RPMI8226 (cell line): ENCODE results near the gene YWHAG.
"Not testable (repeated sequence)": the region's sequence is repeated elsewhere in the genome, so short reads cannot be mapped to it uniquely, and the experiment has no call there.

ENCODE experiments used
- DNase-seq: peaks from one replicate; pipeline ENCODE4 v3.0.0-alpha.2; 2015

The YWHAG gene

DNA sequence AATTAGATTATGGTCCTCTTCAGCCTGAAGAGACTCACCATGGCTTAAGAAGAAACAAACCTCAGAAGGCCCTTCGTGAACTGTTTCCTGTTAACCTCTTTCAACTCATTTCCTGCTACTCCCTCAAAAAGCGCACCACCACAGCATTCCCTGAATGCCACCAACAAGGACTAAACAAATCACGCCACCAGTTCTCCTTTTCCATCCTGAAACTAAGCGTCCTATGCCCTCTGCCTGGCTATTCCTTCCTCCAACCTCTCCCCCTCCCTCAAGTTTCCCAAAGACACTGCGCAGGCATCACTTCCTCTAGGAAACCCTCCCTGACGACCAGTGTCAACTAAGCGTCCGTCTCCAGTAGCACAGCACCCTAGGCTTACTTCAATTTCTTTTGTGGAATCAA lies 12.0 kb downstream of the YWHAG start:
- DNase-seq: no peak

DNA sequence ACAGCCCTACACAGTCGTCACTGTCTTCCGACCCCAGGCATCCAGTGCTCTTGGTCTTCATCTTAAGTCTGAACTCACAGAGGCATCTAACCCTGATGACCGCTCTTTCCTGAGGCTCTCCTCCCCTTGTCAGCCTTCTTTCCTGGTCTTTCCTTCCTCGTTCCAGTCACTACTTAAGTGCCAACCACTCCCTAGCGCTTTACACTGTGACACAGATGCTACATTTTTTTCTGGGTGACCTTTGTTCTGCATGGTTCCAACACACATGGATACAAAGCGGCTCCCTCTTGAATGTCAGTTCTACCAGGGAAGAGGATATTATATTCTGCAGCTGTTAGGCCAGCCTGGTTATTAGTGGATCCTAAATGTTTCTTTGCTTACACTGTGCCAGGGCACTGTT lies 12.7 kb downstream of the YWHAG start:
- DNase-seq: no peak

DNA sequence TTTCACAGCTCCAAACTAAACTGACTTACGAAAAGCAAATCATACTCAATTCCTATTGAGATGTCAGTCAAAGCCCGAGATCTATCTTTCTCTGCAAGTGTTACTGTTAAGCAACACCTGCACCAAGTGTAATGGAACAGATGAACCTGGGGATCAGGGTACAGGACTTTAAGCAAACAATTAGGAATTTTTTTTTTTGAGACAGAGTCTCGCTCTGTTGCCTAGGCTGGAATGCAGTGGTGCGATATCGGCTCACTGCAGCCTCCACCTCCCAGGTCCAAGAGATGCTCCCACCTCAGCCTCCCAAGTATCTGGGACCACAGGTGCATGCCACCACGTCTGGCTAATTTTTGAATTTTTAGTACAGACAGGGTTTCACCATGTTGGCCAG lies 14.9 kb downstream of the YWHAG start:
- DNase-seq: no peak

- no peak for DNase-seq
Measured at GRCh38 chr7:76343294-76343930, 15.4 kb downstream of the YWHAG start.

GRCh38 chr7:76342222-76342621 lies 16.6 kb downstream of the YWHAG start:
- DNase-seq: no peak

GRCh38 chr7:76340617-76341131 lies 18.1 kb downstream of the YWHAG start:
- no peak for DNase-seq

- DNase-seq: no peak
Measured at GRCh38 chr7:76338298-76339084, 20.3 kb downstream of the YWHAG start.

DNA sequence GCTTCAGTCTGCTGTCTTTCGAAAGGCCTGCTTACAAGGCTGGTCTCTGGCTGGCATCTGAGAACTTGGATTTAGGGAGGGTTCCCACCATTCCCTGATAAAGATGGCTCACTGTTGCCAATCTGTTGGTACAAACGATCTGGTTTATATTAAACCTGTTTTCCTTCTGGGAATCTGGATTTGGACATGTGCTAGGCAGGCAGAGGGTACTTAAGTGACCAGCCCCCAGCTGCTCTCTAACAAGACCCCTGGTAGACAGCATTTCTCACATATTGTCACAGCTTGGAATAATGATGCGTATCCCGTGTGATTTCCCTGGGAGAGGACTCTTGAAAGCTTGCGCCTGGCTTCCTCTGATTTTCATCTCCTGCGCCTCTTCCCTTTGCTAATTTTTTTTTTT lies 21.6 kb downstream of the YWHAG start:
- no peak for DNase-seq

- no peak for DNase-seq
Measured at GRCh38 chr7:76336094-76336493, 22.7 kb downstream of the YWHAG start.

DNA sequence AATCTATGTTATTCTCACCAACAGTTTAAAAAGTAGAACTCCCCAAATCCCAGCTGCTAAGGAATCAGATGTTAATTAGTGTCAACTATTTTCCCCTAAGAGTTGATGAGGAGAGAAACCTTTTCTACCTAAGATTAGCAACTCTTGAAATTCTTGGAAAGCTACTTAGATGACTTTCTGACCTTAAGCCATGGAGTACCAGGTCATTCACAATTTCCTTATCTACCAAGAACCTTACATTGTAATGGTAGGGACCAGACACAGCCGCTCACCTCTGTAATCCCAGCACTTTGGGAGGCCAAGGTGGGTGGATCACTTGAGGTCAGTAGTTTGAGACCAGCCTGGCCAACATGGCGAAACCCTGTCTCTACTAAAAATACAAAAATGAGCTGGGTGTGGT lies 23.4 kb downstream of the YWHAG start:
- DNase-seq: not testable (repeated sequence)

DNA sequence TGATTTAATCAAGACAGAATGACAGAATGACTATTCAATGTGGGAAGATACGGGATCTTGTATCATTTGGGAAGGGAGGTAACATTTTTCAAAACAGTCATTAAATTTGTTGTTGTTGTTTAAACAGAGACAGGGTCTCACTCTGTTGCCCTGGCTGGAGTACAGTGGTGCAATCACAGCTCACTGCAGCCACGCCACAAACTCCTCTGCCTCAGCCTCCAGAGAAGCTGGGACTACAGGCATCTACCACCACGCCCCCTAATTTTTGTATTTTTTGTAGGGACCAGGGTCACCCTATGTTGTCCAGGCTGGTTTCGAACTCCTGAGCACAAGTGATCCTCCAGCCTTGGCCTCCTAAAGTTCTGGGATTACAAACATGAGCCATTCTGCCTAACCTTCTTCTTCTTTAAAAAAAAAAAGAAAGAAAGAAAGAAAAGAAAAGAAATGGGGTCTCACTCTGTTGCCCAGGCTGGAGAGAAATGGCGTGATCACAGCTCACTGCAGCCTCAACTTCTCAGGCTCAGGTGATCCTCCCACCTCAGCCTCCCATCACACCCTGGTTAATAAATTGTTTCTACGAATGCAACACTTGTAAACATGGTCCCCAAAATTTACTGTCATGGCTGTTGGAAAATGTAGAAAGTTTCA lies 24.3 kb downstream of the YWHAG start:
- DNase-seq: no peak

DNA sequence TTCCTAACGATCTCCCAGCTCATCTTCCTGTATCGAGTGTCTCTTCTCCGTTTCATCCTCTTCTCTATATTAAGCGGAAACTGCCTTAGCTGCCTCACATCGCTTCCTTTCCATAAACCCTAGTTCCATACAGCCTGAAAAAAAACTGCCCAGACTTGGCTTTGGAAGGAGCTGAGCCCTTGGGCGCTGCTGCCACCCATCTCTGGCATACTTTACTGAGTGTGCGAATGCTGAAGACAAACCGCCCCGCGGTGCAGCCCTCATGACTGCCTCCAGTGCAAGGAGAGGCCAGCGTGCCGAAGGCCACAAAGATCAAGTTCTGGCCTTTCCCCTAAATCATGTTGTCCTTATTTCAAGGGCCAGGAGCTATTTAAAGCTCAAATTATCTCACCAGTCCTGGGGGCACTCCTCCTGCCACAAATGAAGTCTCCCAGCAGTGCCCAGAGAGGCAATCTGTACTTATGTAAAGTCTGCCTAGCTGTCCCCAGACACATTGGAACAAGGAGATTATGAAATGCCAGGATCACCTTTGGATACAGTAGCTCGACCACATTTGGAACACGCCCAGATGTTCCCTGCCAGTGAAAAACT lies 25.2 kb downstream of the YWHAG start:
- DNase-seq: no peak

GRCh38 chr7:76332078-76332477 lies 26.7 kb downstream of the YWHAG start:
- DNase-seq: no peak

GRCh38 chr7:76330673-76331072 lies 28.1 kb downstream of the YWHAG start:
- DNase-seq: no peak

GRCh38 chr7:76330261-76330660 lies 28.5 kb downstream of the YWHAG start:
- DNase-seq: no peak

- no peak for DNase-seq
Measured at GRCh38 chr7:76329479-76329878, 29.3 kb downstream of the YWHAG start.

DNA sequence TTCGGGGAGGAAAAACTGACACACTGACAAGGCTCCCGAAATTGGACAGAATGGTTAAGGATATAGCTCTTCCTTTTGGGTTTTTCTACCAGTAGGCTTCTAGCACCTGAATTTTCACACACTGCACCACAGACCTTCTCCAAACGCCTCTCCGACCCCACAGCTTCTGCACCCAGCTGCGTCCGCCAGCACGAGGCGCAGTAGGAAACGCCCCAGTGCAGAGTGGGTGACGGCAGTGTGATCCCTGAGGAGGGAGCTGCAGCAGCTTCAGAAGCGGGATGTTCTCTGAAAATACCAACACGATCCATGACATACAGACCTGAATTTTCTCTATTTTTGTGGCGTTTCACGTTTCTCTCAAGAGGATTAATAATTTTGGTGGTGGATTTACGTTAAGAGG lies 30.4 kb downstream of the YWHAG start:
- no peak for DNase-seq

DNA sequence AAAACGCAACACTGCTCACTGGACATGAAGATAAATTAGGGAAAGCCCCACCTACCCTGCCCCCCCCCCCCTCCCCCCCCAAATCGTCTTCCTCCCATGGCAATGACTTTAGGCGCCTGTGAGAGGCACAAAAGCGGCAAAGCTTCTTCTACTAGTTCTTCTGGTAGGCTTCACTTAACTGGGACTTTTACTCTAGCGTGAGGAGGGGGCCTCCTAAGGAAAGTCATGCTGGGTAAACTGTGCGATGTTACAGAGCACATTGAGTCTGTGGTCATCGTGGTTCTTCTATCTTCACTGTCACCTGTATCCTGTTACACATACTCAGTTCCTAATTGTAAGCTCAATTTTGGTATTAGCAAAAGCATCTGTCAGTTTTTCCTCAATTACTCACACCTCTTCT lies 31.2 kb downstream of the YWHAG start:
- no peak for DNase-seq

DNA sequence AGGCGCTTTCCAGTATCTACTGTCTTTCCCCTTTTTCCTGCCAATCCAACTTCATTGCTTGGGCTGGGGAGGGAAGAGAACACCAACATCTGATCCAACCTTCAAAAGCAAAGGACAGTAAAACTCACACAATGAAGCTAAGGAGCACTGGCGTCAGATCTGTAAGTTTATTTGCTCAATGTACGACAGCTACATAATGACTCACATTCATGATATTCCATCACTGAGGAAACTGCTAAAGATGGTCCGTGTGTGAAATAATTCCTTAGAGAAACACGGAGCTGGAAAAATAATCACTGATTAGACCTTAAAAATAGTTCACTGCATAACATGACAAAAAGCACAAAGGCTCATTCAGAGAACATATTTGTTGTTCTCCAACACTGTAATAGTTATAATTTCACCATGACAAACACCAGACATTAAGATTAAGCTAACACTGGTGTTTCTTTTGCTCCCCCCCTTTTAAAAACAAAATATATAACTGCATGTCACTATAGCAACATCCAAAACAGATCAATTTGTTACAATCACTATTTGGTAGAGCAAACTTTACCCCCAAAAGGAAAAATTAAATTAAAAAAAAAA lies 32.1 kb downstream of the YWHAG start:
- DNase-seq: no peak

GRCh38 chr7:76325811-76326210 lies 33.0 kb downstream of the YWHAG start:
- DNase-seq: no peak

DNA sequence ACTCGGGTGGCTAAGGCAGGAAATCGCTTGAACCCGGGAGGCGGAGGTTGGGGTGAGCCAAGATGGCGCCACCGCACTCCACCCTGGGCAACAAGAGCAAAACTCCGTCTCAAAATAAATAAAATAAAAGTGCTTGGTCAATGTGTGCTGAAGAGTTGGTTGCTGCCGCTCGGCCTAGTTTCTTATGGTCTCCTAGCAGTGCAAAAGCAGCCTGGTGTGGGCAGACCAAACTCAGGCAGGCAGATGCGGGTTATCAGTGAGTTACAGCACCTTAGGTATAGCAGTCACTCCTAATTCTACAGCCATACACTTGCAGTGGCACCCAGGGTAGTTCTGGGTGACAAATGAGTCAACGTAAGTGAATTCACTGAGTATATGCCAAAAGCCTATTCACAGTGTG lies 33.7 kb downstream of the YWHAG start:
- no peak for DNase-seq

DNA sequence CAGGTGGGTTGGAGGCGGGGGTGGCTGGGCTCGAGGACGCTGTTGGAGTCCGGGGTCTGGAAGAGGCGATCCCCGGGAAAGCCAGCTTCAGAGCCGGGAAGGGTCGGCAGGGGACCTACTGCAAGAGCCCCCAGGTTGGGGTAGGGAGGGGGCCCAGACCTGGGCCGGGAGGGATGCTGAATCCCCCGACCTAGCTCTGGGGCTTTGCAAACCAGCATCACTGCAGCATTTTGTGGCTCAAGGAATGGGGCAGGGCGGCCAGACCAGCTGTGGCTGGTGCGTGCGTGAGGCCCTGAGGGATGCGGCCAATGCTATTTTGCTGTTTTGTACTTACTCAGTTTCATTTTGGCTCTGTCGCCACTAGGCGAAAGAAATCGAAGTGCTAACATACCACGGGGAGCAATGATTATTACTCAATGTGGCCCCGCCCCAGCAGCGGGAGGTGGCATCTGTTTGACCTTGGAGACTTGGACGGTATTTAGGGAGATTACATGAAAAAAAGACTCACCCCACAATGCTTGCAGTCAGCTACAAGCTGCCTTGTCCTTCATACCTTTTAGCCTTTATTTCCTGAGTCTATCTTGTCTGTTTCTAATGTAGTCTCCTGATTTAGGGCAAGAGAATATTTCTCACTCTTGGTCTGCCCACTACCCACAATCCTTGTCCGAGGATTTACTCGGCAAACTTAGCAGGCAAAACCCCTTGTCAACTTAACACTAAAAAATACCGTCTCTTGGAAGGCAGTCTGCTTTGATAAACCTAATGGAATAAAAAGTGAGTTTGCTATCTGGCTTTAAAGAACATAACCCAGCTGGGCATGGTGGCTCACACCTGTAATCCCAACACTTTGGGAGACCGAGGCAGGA lies 40.1 kb downstream of the YWHAG start:
- DNase-seq: peak; percentile 93
